GM10266 (cell line): ENCODE measurements around the gene MUC4.
"Not testable (repeated sequence)": the region's sequence is repeated elsewhere in the genome, so short reads cannot be mapped to it uniquely, and the experiment has no call there.

Experiments
- DNase-seq: peaks from one replicate; pipeline ENCODE4 v3.0.0; 2012; ENCODE audit errors: extremely low spot score
- TF ChIP-seq, protein P1 (sequence below): IDR thresholded peaks from 2 replicates; pipeline ENCODE4 v1.5.1; 2012; ENCODE audit warnings: mild to moderate bottlenecking, low read depth; ENCODE audit not compliant: control insufficient read depth, insufficient read depth; ENCODE audit errors: missing control alignments

Gene MUC4

DNA sequence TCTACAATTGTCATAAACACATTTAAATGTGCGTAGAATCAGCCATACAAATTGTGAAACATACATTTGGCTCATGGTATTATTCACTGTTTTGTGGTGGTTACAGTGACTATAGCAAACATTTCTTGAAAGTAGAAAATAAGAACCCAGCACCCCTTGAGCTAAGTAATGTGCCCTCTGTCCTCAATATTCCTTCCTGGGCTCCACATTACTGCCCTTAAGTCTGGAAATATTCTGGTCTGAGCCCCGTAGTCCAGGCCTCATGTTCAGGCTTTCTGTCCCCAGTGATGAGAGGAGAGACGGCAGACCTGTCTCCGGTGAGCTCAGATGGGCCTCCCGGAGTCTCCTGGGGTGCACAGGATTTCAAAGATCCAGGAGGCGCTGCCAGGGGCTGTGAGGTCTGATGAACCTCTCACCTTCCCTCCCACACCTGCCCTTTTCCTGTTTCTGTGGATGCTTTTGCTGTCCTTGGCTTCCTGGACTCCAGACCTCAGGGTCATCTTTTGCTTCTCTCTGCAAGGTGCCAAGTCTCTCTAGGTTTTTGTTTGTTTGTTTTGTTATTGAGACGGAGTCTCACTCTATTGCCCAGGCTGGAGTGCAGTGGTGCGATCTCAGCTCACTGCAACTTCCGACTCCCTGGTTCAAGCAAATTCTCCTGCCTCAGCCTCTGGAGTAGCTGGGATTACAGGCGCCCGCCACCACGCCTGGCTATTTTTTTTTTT is 99.8 kb downstream of the MUC4 start:
- TF ChIP-seq, protein P1, sequence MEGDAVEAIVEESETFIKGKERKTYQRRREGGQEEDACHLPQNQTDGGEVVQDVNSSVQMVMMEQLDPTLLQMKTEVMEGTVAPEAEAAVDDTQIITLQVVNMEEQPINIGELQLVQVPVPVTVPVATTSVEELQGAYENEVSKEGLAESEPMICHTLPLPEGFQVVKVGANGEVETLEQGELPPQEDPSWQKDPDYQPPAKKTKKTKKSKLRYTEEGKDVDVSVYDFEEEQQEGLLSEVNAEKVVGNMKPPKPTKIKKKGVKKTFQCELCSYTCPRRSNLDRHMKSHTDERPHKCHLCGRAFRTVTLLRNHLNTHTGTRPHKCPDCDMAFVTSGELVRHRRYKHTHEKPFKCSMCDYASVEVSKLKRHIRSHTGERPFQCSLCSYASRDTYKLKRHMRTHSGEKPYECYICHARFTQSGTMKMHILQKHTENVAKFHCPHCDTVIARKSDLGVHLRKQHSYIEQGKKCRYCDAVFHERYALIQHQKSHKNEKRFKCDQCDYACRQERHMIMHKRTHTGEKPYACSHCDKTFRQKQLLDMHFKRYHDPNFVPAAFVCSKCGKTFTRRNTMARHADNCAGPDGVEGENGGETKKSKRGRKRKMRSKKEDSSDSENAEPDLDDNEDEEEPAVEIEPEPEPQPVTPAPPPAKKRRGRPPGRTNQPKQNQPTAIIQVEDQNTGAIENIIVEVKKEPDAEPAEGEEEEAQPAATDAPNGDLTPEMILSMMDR, result no peak
- no peak for DNase-seq

DNA sequence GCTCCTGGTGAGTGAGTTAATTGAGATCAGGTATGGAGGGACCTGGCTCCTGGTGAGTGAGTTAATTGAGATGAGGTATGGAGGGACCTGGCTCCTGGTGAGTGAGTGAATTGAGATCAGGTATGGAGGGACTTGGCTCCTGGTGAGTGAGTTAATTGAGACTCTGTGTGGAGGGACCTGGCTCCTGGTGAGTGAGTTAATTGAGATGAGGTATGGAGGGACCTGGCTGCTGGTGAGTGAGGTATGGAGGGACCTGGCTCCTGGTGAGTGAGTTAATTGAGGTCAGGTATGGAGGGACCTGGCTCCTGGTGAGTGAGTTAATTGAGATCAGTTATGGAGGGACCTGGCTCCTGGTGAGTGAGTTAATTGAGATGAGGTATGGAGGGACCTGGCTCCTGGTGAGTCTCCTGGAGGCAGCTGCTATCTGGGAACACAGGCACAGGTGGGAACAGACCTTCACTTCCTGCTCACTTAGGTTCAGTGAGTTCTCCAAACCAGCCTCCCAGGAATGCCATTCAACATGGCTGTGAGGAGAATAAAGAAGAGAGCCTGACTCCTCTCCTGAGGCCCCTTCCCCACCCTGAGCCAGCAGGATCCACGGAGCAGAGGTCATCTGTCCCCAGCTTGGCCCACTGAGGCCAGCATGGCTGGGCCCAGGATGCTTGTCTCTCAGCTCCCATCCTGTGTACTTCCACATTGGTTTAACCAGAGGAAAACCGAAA is 100.5 kb downstream of the MUC4 start:
- not testable (repeated sequence) for DNase-seq

DNA sequence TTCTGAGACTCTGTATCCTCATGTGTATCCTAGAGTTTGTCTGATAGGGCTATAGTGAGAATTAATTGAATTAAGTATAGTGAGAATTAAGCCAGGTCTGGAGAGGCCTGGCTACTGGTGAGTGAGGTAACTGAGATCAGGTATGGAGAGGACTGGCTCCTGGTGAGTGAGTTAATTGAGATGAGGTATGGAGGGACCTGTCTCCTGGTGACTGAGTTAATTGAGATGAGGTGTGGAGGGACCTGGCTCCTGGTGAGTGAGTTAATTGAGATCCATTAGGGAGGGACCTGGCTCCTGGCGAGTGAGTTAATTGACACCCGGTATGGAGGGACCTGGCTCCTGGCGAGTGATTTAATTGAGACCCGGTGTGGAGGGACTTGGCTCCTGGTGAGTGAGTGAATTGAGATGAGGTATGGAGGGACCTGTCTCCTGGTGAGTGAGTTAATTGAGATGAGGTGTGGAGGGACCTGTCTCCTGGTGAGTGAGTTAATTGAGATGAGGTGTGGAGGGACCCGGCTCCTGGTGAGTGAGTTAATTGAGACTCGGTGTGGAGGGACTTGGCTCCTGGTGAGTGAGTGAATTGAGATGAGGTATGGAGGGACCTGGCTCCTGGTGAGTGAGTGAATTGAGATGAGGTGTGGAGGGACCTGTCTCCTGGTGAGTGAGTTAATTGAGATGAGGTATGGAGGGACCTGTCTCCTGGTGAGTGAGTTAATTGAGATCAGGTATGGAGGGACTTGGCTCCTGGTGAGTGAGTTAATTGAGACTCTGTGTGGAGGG is 101.4 kb downstream of the MUC4 start:
- not testable (repeated sequence) for DNase-seq

DNA sequence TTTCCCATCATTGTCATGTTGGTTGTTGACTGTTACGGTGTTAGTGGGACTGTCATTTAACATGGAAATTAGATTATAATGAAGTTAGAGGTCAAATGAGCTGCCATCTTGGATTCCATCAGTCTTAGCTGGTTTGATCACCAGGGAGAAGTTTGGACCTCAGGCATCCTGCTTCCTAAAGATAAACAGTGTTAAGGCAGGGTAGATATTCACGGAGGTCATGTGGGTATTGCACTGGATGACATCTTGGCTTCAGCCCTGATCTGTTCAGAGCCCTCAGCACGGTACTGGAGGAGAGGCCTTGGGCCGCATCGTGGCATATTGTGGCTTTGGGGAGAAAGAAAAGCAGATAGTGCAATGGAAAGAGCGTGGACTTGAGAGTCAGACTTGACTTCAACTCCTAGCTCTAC is 102.0 kb downstream of the MUC4 start:
- TF ChIP-seq, protein P1, result no peak
- no peak for DNase-seq

DNA sequence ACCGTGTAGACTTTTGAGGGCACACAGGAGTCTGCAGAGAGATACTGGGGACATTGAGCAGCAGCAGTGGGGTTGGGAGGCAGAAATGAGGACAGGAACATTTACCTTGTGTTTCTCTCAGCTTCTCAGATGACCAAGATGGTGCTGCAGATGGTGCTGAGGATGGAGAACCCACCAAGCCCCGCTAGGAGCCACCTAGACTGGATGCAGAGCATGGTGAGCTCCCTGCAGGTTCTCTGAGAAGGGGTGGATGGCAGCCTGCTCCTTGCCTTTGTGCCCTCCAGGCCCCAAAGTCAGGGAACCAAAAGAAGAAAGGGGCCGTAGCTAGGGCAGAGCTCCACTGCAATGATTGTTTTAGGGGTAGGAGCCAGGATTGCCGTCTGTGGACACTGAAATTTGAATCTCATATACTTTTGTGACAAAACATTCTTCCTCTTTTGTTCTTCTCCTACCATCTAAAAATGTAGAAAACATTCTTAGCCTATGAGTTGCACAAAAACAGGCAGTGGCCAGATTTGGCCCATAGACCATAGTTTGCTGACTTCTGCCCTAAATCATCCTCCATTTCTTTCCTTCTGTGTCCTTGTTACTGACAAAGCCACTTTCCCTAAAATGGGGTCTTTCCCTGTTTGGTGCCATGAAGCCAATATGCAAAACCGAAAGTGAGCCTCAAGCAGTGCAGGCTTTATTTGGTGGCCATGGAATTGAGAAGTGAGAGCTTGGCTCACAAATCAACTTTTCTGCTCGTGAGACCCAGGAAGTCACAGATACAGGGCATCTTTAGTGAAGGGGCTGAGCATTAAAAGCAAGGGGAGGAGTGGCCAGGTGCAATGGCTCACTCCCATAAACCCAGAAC is 102.9 kb downstream of the MUC4 start:
- TF ChIP-seq, protein P1, result no peak
- DNase-seq, result no peak

DNA sequence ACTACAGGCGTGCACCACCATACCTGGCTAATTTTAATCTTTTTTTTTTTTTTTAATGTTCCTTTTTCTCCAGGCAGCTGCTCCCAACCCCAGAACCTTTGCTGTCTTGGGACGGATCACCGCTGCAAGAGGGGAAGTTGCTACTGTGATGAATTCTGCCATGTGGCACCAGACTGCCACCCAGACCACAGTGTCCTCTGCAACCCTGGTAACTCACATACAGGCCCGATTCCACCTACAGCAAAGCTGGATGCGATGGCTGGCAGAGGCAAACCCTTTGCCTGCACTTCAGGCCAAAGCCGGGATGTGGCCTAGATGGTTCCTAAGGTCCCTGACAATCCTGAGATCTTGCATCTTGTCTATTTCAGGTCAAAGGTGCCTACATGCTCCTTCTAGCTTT is 103.7 kb downstream of the MUC4 start:
- TF ChIP-seq, protein P1, result no peak
- no peak for DNase-seq

DNA sequence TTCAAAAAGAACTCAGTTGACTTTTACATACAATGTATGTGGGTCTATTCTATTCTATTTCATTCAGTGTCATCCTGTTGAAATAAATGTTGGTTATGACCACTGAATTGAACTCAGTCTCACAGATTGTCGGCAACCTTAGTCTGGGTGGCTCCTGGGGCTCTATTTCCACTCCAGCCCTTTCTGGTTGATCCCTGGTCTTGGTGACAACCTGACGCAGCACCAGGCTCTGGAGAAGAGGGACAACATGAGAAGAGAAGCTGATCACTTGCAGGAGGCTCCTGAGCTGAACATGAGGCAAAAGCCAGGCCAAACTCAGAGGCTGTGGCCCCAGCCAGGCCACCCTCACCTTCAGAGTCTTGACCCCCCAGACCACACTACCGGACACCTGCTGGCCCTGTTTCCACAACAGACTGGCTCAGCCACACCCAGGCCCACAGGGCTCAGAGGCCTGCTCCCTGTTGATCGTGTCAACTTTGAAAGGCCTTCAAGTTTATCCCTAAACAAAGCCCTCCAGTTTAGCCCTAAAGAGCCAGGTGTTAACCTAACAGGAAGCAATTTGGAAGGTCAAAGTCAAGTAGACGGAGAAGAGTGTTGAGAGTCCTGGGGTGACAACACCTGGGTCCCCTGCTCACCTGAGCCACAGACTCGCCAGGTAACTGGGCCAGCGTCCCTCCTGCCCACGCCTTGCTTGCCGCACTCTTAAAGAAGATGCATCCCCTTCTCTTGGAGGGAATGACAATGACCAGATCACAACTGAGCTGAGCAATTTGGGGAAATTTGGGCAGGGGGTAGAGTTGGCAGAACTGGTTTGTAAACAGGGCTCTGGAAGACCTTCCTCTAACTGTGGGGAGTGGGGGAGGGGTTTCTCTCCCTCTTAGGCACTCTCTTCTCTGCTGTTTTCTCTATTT is 106.4 kb downstream of the MUC4 start:
- no peak for DNase-seq
- TF ChIP-seq, protein P1, result no peak
